Tibial artery (tissue), 4 donors: ENCODE measurements around the gene CEP162.
"Not testable (repeated sequence)": the region's sequence is repeated elsewhere in the genome, so short reads cannot be mapped to it uniquely, and the experiment has no call there.

ENCODE experiments used
- DNase-seq, 2 donors: peaks; one replicate each; pipeline ENCODE4 v3.0.0-alpha.2; 2019
- H3K27ac ChIP-seq, 2 donors: fragments of 200-600 bp; sonication (generic) in 1 of 2; 1 replicate in 1 of 2; 2 replicates in 1 of 2; pipeline ENCODE4 v1.5.1; 2018 to 2019; ENCODE audit warnings: mild to moderate bottlenecking in 1 of 2
- H3K27me3 ChIP-seq, 2 donors: fragments of 200-600 bp; sonication (generic) in 1 of 2; one replicate each; pipeline versions ENCODE4 v1.5.1 to v1.6.0; 2016 to 2019
- H3K36me3 ChIP-seq, 3 donors: fragments of 200-600 bp; sonication (generic) in 2 of 3; one replicate each; pipeline ENCODE4 v1.5.1; 2016 to 2019; ENCODE audit warnings: mild to moderate bottlenecking in 2 of 3
- H3K4me1 ChIP-seq, 4 donors: fragments of 200-600 bp; sonication (generic) in 2 of 4; 1 replicate in 3 of 4; 2 replicates in 1 of 4; pipeline ENCODE4 v1.5.1; 2016 to 2019
- H3K4me3 ChIP-seq, 2 donors: fragments of 200-600 bp; sonication (generic) in 1 of 2; 1 replicate in 1 of 2; 2 replicates in 1 of 2; pipeline ENCODE4 v1.5.1; 2018 to 2019; ENCODE audit warnings: mild to moderate bottlenecking in 2 of 2
- H3K9me3 ChIP-seq, 3 donors: fragments of 200-600 bp; sonication (generic) in 1 of 3; one replicate each; pipeline ENCODE4 v1.5.1; 2016 to 2019
- CTCF ChIP-seq, 2 experiments: fragments of 200-600 bp in 1 of 2; fragments of 450-650 bp in 1 of 2; IDR thresholded peaks; one replicate each; pipeline ENCODE4 v1.5.1; 2017 to 2019; ENCODE audit warnings: antibody characterized with exemption in 2 of 2, mild to moderate bottlenecking in 1 of 2, moderate library complexity in 1 of 2
- intact Hi-C: fragments of 100-400 bp; cut with DNase I; formaldehyde crosslinking; loops from one replicate; pipeline ENCODE4 v1.15.0; 2023; ENCODE audit warnings: low total_unique reads

CEP162 gene

GRCh38 chr6:84135291-84135690, 92.2 kb downstream of the CEP162 start:
- no peaks in the 10 kb centered on the region for H3K9me3 ChIP-seq
- intact Hi-C loops = no loop called here
- H3K27ac ChIP-seq = no peak overlapping the region
- H3K36me3 ChIP-seq = peaks cover 18 to 29% (median 22%) of the 10 kb centered on the region in 3 donors
- no peaks in the 10 kb centered on the region for H3K4me1 ChIP-seq
- no peaks in the 10 kb centered on the region for H3K27me3 ChIP-seq
- TF ChIP-seq CTCF (IDR thresholded peaks at IDR 0.05) = no peak
- no peak for DNase-seq
- no peak overlapping the region for H3K4me3 ChIP-seq

GRCh38 chr6:84133385-84133784, 94.1 kb downstream of the CEP162 start:
- peaks cover 18 to 21% (median 18%) of the 10 kb centered on the region in 3 donors for H3K36me3 ChIP-seq
- H3K4me3 ChIP-seq, DNase-seq, H3K9me3 ChIP-seq, H3K4me1 ChIP-seq, H3K27ac ChIP-seq, intact Hi-C loops, H3K27me3 ChIP-seq: not testable (repeated sequence)

DNA sequence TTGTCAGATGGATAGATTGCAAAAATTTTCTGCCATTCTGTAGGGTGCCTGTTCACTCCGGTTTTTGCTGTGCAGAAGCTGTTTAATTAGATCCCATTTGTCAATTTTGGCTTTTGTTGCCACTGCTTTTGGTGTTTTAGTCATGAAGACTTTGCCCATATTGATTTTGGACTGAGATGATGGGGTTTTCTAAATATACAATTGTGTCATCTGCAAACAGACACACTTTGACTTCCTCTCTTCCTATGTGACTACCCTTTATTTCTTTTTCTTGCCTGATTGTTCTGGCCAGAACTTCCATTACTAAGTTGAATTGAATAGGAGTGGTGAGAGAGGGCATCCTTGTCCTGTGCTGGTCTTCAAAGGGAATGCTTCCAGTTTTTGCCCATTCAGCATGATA, 97.9 kb downstream of the CEP162 start:
- H3K4me3 ChIP-seq, DNase-seq: not testable (repeated sequence)

GRCh38 chr6:84123186-84123585, 104.3 kb downstream of the CEP162 start:
- Histone ChIP-seq H3K4me1 (no peaks in the 10 kb centered on the region), H3K36me3 (peaks cover 20 to 28% (median 24%) of the 10 kb centered on the region in 3 donors), H3K4me3 (no peak overlapping the region), H3K27ac (no peak overlapping the region), H3K27me3 (no peaks in the 10 kb centered on the region), H3K9me3 (no peaks in the 10 kb centered on the region)
- TF ChIP-seq CTCF (IDR thresholded peaks at IDR 0.05) = no peak
- intact Hi-C loops = no loop called here
- no peak for DNase-seq

More for the DNA sequence above, 97.9 kb downstream of the CEP162 start:
- H3K36me3 ChIP-seq = peaks cover 26 to 29% (median 28%) of the 10 kb centered on the region in 3 donors
- H3K27ac ChIP-seq, intact Hi-C loops, H3K9me3 ChIP-seq, H3K4me1 ChIP-seq, H3K27me3 ChIP-seq: not testable (repeated sequence)

- H3K9me3 ChIP-seq = no peaks in the 10 kb centered on the region
- H3K27ac ChIP-seq = no peak overlapping the region
- no peaks in the 10 kb centered on the region for H3K27me3 ChIP-seq
- DNase-seq = no peak
- H3K4me3 ChIP-seq = no peak overlapping the region
- no peaks in the 10 kb centered on the region for H3K4me1 ChIP-seq
- H3K36me3 ChIP-seq = peaks cover 4 to 10% (median 5%) of the 10 kb centered on the region in 3 donors
- TF ChIP-seq CTCF (IDR thresholded peaks at IDR 0.05) = no peak
- intact Hi-C loops = no loop called here
These were observed 108.2 kb downstream of the CEP162 start for GRCh38 chr6:84119277-84119676.

- H3K4me3 ChIP-seq = no peak overlapping the region
These were observed 109.3 kb downstream of the CEP162 start for GRCh38 chr6:84118191-84118590.

GRCh38 chr6:84114933-84115594, 112.4 kb downstream of the CEP162 start:
- H3K27ac ChIP-seq, H3K9me3 ChIP-seq, H3K4me1 ChIP-seq, DNase-seq, H3K36me3 ChIP-seq, H3K4me3 ChIP-seq, H3K27me3 ChIP-seq, intact Hi-C loops: not testable (repeated sequence)

More at GRCh38 chr6:84118191-84118590, 109.3 kb downstream of the CEP162 start:
- no peak for TF ChIP-seq CTCF (IDR thresholded peaks at IDR 0.05)
- H3K9me3 ChIP-seq = no peaks in the 10 kb centered on the region
- peaks cover 0 to 4% (median 0%) of the 10 kb centered on the region in 3 donors for H3K36me3 ChIP-seq
- H3K27me3 ChIP-seq = no peaks in the 10 kb centered on the region
- intact Hi-C loops = no loop called here
- H3K27ac ChIP-seq = no peak overlapping the region
- DNase-seq = no peak
- H3K4me1 ChIP-seq = no peaks in the 10 kb centered on the region

DNA sequence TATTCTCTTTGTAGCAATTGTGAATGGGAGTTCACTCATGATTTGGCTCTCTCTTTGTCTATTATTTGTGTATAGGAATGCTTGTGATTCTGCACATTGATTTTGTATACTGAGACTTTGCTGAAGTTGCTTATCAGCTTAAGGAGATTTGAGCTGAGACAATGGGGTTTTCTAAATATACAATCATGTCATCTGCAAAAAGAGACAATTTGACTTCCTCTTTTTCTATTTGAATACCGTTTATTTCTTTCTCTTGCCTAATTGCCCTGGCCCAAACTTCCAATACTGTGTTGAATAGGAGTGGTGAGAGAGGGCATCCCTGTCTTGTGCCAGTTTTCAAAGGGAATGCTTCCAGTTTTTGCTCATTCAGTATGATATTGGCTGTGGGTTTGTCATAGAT, 116.1 kb downstream of the CEP162 start:
- H3K27ac ChIP-seq, H3K27me3 ChIP-seq, H3K9me3 ChIP-seq, intact Hi-C loops, H3K4me1 ChIP-seq, DNase-seq, H3K4me3 ChIP-seq, H3K36me3 ChIP-seq: not testable (repeated sequence)
